AML-193 (cell line): ENCODE results near the gene SH3PXD2A.
"Not testable (repeated sequence)": the region's sequence is repeated elsewhere in the genome, so short reads cannot be mapped to it uniquely, and the experiment has no call there.

Source experiments
- DNase-seq, 2 experiments: peaks; one replicate each; lab custom pipeline; 2025; lab: John Stamatoyannopoulos, UW

The SH3PXD2A gene

DNA sequence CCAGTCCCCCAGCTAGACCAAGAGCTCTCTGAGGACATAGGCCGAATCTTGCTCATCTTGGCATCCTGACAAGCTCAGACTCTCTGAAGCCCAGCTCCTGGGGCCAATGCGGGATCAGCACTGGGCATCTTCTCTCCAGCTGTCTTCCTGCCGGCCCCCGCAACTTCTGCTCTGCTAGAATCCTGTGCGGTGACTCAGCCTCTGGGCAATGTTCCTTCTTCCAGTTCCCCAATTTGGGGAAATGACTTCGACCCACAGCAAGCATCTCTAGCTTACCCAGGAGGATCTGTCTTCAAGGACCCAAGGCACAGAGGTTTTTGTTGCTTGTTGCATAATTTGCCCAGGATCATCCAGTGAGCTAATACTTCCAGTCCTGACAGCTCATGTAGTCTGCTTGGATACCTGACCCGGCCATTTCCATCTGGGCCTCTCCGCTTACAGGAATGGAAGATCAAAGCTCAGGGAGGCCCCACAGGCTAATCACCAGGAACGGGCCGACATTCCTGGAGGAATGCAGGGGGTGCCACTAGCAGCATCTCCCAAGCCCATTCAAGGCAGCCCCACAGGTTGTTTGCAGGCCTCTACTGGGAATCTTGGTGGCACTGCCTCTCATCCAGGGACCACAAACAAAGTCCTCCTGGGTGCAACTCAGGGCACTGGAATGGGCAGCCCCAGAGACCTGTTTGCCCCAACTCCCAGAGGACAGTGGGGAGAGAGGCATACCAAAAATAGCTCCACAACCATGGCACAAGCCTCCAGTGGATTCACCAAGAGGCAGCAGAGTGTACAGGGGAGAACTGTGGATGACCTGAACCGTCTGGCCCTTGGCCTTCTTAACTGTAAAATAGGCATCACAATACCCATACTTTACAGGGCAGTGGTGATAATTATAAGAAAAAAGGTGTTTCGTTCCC lies 210.0 kb downstream of the SH3PXD2A start:
- DNase-seq: peak; percentile 96

- no peak for DNase-seq
Measured at GRCh38 chr10:103643381-103643780, 212.0 kb downstream of the SH3PXD2A start.

DNA sequence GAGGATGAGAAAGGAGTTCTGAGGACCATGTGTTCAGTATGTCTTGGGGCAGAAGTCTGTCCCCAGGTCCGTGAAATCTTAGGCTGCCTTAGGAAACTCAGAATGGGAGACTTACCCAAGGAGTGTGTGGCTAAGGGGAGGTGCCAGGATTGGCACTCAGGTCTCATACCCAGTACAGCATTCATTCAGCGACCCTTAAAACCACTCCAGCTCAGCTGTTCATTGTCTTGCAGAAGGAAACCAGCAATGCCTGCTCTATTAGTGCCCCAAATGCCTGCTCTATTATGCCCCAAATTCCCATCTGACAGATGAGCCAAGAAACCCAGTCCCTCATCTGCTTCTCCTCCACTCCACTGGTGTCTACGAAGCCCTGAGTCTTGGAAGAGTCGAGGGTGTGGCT lies 214.1 kb downstream of the SH3PXD2A start:
- no peak for DNase-seq

GRCh38 chr10:103640436-103641181 lies 214.8 kb downstream of the SH3PXD2A start:
- no peak for DNase-seq

GRCh38 chr10:103638948-103639347 lies 216.4 kb downstream of the SH3PXD2A start:
- DNase-seq: no peak

GRCh38 chr10:103637927-103638557 lies 217.3 kb downstream of the SH3PXD2A start:
- DNase-seq: no peak

GRCh38 chr10:103637011-103637410 lies 218.4 kb downstream of the SH3PXD2A start:
- no peak for DNase-seq

GRCh38 chr10:103636492-103636891 lies 218.9 kb downstream of the SH3PXD2A start:
- DNase-seq: no peak

- no peak for DNase-seq
Measured at GRCh38 chr10:103635580-103635979, 219.8 kb downstream of the SH3PXD2A start.

DNA sequence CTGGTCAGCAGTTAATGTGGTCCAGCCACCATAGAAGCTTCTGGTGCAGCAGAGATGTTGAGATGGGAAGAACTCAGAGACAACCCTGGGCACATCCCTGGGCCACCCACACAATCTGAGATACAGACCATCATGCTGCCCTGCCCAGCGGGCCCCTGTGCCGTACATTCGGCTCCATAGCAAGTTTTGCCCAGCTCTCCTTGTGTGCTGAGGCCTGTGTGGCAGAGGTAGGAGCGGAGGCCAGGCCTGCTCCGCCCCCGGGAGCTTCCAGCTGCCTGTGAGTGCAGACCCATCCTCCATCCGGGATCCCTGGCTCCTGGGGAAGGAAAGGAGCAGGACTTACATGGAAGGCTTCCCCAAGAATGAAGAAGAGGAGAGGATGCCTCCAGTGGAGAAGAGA lies 221.5 kb downstream of the SH3PXD2A start:
- DNase-seq: no peak

DNA sequence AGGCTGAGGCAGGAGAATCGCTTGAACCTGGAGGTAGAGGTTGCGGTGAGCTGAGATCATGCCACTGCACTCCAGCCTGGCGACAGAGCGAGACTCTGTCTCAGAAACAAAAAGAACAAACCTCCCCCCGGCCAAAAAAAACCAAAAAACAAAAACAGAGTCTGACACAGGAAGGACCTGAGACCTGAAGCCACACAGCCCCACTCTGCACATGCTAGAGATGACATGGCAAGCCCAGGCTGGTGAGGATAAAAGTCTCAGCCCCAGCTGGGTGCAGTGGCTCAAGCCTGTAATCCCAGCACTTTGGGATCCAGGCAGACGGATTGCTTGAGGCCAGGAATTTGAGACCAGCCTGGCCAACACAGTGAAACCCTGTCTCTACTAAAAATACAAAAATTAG lies 222.5 kb downstream of the SH3PXD2A start:
- not testable (repeated sequence) for DNase-seq

GRCh38 chr10:103632247-103632642 lies 223.1 kb downstream of the SH3PXD2A start:
- DNase-seq: no peak

GRCh38 chr10:103630156-103630555 lies 225.2 kb downstream of the SH3PXD2A start:
- no peak for DNase-seq

DNA sequence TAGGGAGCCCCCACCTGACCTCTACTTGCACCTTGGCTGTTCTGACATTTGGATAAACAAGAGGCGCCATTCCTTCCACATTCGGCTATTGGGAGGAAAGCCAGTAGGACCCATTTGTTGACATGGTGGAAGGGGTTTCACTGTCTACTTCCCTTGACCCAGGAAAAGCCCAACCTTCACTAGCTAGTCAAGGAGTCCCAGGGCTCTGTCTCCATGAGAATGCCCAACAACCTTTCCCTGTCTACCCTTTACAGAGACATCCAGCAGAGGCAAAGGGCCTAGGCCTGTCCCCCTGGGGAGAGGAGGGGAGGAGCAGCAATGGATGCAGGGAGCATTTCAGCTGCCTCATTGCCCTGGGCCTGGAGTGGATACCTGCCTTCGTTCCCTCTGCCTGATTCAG lies 225.8 kb downstream of the SH3PXD2A start:
- no peak for DNase-seq

DNA sequence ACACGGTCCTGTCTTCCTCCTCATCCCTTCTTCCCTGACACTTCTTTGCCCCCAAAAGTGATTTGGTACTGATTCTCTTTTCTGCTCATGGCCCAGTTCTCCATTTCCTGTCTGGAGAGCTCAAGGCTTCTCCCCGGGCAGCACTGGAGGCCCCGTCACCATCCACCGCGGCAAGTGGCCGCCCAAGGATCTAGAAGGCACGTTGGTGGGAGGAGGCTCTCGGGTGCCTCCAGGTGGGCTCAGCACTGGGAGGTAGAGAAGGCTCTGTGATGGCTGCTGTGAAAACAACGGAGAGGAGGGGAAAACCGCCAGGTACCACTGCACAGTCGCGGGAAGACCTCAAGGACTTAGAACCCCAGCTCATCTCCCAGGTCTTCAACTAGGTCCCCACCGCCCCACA lies 227.5 kb downstream of the SH3PXD2A start:
- DNase-seq: no peak

DNA sequence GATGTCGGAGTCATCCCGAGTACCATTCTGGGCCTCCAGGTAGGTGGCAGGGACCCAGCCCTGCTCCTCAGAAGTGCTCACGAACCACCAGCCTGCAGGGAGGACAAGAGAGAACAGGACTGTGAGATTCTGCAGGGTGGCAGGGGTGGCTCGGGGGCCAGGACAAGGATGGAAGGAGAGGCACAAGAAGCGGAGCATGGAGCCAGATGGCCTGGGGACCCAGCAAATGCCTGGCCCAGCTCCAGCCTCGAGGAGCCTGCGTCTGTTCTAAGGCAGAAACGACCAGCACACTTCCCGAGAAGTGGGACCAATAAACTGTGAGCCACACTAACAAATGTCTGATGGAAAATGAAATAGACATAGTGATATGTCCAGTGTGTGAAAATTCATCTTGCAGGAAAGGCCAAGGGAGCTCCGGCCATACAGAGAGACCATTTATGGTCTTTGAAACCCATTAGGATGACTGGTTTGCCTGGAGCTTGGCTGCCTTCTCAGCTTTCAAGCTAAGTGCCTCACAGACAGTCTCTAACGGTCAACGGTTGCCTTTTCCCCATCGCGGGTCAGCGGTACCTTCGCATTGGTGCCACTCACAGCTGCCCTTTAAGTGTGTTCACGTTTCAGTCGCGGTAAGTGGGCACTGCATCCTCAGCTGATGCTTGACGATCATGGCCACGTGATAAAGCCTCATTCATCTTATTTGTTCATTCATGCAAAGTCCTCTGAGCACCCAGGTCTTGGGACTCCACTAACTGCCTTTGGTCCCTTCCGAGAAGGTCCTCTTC lies 228.1 kb downstream of the SH3PXD2A start:
- DNase-seq: no peak

- no peak for DNase-seq
Measured at GRCh38 chr10:103626178-103626577, 229.2 kb downstream of the SH3PXD2A start.

DNA sequence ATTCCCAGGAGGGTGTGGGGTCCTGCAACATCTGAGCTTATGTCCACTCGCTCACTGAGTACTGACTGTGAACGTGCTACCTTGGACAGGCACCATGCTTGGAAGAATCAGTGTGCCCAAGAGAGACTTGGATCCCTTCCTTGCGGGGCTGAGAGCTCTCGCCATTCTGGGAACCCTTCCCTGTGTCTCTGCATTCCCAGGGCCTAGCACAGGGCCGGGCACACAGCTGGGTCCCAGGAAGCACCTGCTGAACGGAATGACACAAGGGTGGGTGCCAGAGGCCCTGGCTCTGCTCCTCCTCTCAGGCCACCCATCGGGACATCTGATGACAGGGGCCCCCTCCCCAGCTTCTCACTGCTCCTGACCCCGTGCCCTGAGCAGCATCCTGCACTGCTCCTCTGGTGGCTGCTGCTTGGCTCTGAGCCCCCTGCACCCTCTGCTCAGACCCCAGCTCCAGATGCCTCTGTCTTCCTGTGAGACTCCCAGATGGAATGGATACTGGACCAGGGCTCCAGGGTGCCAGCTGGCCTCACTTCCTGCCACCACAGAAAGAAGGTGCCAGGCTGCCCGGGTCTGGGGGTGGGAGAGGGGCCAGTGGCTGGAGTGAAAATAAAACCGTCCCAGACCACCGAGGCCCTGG lies 232.3 kb downstream of the SH3PXD2A start:
- DNase-seq: no peak

DNA sequence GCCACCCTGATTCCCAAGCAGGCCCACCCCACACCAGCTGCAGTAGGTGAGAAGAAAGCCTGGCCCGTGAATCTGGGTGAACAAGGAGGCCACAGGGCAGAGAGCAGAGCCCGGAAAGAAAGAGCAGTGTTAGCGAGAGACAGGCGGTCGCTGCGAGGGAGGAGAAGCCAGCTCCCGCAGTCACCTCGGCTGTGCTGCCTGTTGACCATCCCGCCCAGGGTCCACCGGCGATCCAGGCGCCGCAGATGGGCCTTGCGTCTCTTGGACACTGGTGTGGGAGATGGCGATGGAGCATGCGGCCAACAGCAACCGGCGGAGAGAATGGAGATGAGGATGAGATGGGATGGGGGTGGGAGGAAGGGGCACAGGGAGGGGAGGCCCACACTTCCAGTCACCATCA lies 233.1 kb downstream of the SH3PXD2A start:
- DNase-seq: no peak

DNA sequence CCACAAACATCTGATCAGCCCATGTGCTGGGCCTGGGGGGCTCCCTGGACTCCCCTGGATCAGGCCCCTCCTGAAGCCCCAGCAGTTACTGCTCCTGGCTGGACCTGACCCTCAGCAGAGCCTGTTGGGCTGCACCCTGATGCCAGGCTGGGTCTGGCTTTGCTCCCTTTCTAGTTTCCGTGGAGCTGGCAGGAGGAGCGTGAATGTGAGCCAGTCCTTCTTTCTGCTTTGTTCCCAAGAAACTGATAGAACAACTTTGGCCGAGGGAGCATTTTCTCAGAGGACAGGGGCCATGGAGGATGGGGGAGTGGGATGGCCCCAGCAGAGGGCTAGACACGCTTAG lies 233.6 kb downstream of the SH3PXD2A start:
- DNase-seq: no peak
